KMS-11 (cell line): ENCODE measurements around the gene METRN.

Experiments
- H2AFZ ChIP-seq: fragments of 200-600 bp; sonication (generic); 2 replicates; pipeline ENCODE4 v1.6.1; 2016; ENCODE audit warnings: antibody characterized with exemption, mixed run types, low read depth
- H3K27ac ChIP-seq: fragments of 200-600 bp; sonication (generic); 2 replicates; pipeline ENCODE4 v1.6.1; 2016; ENCODE audit warnings: mild to moderate bottlenecking, mixed run types
- H3K27me3 ChIP-seq: fragments of 200-600 bp; sonication (generic); 2 replicates; pipeline ENCODE4 v1.6.1; 2017; ENCODE audit warnings: mild to moderate bottlenecking, low read depth, mixed run types, moderate library complexity; ENCODE audit not compliant: insufficient read depth
- H3K36me3 ChIP-seq: fragments of 200-600 bp; sonication (generic); 2 replicates; pipeline ENCODE4 v1.6.1; 2017; ENCODE audit warnings: mild to moderate bottlenecking, mixed run types; ENCODE audit not compliant: insufficient read depth
- H3K4me1 ChIP-seq: fragments of 200-600 bp; sonication (generic); 2 replicates; pipeline ENCODE4 v1.6.1; 2016; ENCODE audit warnings: mild to moderate bottlenecking, low read depth, mixed run types; ENCODE audit not compliant: poor library complexity, severe bottlenecking
- H3K4me2 ChIP-seq: fragments of 200-600 bp; sonication (generic); 2 replicates; pipeline ENCODE4 v1.7.0; 2016; ENCODE audit warnings: mild to moderate bottlenecking, mixed run types
- H3K4me3 ChIP-seq: fragments of 200-600 bp; sonication (generic); IDR thresholded peaks from 2 replicates; pipeline ENCODE4 v1.6.1; 2017; ENCODE audit warnings: low read depth, low read length, mixed read lengths; ENCODE audit not compliant: insufficient read depth
- H3K79me2 ChIP-seq: fragments of 200-600 bp; sonication (generic); 2 replicates; pipeline ENCODE4 v1.6.1; 2016; ENCODE audit warnings: low read depth, mixed run types; ENCODE audit not compliant: insufficient read depth
- H3K9ac ChIP-seq: fragments of 200-600 bp; sonication (generic); 2 replicates; pipeline ENCODE4 v1.6.1; 2016; ENCODE audit warnings: mild to moderate bottlenecking, mixed run types
- H4K20me1 ChIP-seq: fragments of 200-600 bp; sonication (generic); 2 replicates; pipeline ENCODE4 v1.6.1; 2016; ENCODE audit warnings: mild to moderate bottlenecking, mixed run types; ENCODE audit not compliant: insufficient read depth
- CTCF ChIP-seq: fragments of 200-600 bp; sonication (generic); conservative IDR thresholded peaks from 2 replicates; pipeline ENCODE4 v1.6.1; 2017; ENCODE audit warnings: low read depth, mild to moderate bottlenecking, antibody characterized with exemption, low read length, moderate library complexity, mixed read lengths

Gene METRN

GRCh38 chr16:702341-702740 is 12.6 kb upstream of the METRN start:
- no peaks in the 10 kb centered on the region for H3K4me1 ChIP-seq
- H3K27ac ChIP-seq, result no peak overlapping the region
- no peaks in the 10 kb centered on the region for H3K36me3 ChIP-seq
- no peak overlapping the region for H3K9ac ChIP-seq
- H3K4me3 ChIP-seq, result no peak overlapping the region
- TF ChIP-seq CTCF, result no peak
- no peak overlapping the region for H3K4me2 ChIP-seq
- H4K20me1 ChIP-seq, result no peaks in the 10 kb centered on the region
- H3K79me2 ChIP-seq, result no peaks in the 10 kb centered on the region
- H2AFZ ChIP-seq, result no peak overlapping the region
- H3K27me3 ChIP-seq, result peaks cover 91% of the 10 kb centered on the region

- Histone ChIP-seq H4K20me1 (no peaks in the 10 kb centered on the region), H3K36me3 (no peaks in the 10 kb centered on the region), H3K4me2 (no peak overlapping the region), H3K4me1 (no peaks in the 10 kb centered on the region), H3K4me3 (no peak overlapping the region), H3K27me3 (peaks cover 88% of the 10 kb centered on the region), H3K27ac (no peak overlapping the region), H2AFZ (no peak overlapping the region), H3K9ac (no peak overlapping the region), H3K79me2 (no peaks in the 10 kb centered on the region)
- TF ChIP-seq CTCF, result no peak
Observed at GRCh38 chr16:703406-703805, 11.5 kb upstream of the METRN start.

- Histone ChIP-seq H3K9ac (no peak overlapping the region), H3K79me2 (no peaks in the 10 kb centered on the region), H4K20me1 (no peaks in the 10 kb centered on the region), H2AFZ (no peak overlapping the region), H3K4me1 (no peaks in the 10 kb centered on the region), H3K4me2 (no peak overlapping the region), H3K4me3 (no peak overlapping the region), H3K27me3 (peaks cover 88% of the 10 kb centered on the region), H3K36me3 (no peaks in the 10 kb centered on the region), H3K27ac (no peak overlapping the region)
- TF ChIP-seq CTCF, result no peak
Observed at GRCh38 chr16:704047-704446, 10.9 kb upstream of the METRN start.

GRCh38 chr16:704552-705380 is 10.2 kb upstream of the METRN start:
- H3K79me2 ChIP-seq, result no peaks in the 10 kb centered on the region
- H3K27ac ChIP-seq, result no peak overlapping the region
- H3K27me3 ChIP-seq, result peaks cover 88% of the 10 kb centered on the region
- H4K20me1 ChIP-seq, result no peaks in the 10 kb centered on the region
- TF ChIP-seq CTCF, result no peak
- peaks cover 2% of the 10 kb centered on the region for H3K4me1 ChIP-seq
- H3K4me3 ChIP-seq, result no peak overlapping the region
- H3K36me3 ChIP-seq, result no peaks in the 10 kb centered on the region
- H2AFZ ChIP-seq, result no peak overlapping the region
- no peak overlapping the region for H3K4me2 ChIP-seq
- no peak overlapping the region for H3K9ac ChIP-seq
